Astrocyte (in vitro differentiated cells and primary cell): ENCODE results near the gene CSRNP3.

ENCODE experiments used
- EZH2 ChIP-seq: IDR thresholded peaks from 2 replicates; pipeline ENCODE4 v1.6.1; 2012; ENCODE audit warnings: mild to moderate bottlenecking, low read length, inconsistent platforms; ENCODE audit not compliant: insufficient read depth
- TF ChIP-seq, protein P1 (sequence below): IDR thresholded peaks from 2 replicates; pipeline ENCODE4 v1.5.1; 2011; ENCODE audit warnings: low read depth, mild to moderate bottlenecking, inconsistent platforms, low read length, moderate library complexity; ENCODE audit not compliant: insufficient read depth

DNA sequence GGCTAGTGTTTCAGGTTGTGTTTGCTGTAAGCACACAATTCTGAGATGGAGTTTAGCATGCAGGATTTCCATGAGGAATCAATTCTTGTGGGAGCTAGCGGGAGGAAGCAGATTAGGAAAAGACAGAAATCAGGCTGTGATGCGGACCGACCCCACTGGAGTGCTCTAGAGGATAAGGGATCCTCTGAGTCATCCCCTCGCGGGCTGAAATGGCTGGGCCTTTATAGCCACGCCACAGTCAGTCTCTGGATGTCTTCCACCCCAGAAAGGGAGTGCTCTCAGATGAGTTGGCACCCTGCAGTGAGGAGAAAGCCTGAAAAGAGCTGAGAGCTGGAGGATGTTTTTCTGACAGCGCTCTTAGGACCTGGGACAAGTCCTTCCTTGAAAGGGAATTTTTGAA is 222.1 kb downstream of the CSRNP3 start:
- TF ChIP-seq, protein P1, sequence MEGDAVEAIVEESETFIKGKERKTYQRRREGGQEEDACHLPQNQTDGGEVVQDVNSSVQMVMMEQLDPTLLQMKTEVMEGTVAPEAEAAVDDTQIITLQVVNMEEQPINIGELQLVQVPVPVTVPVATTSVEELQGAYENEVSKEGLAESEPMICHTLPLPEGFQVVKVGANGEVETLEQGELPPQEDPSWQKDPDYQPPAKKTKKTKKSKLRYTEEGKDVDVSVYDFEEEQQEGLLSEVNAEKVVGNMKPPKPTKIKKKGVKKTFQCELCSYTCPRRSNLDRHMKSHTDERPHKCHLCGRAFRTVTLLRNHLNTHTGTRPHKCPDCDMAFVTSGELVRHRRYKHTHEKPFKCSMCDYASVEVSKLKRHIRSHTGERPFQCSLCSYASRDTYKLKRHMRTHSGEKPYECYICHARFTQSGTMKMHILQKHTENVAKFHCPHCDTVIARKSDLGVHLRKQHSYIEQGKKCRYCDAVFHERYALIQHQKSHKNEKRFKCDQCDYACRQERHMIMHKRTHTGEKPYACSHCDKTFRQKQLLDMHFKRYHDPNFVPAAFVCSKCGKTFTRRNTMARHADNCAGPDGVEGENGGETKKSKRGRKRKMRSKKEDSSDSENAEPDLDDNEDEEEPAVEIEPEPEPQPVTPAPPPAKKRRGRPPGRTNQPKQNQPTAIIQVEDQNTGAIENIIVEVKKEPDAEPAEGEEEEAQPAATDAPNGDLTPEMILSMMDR = no peak
- no peak for TF ChIP-seq EZH2
